ENCODE results near the gene TTC28.

- no peak for TF ChIP-seq CTCF (IDR thresholded peaks at IDR 0.05)
- no peak for TF ChIP-seq POLR2AphosphoS5 (IDR thresholded peaks at IDR 0.05)
- TF ChIP-seq EP300 (IDR thresholded peaks at IDR 0.05) = no peak
- no peak for TF ChIP-seq POLR2A (IDR thresholded peaks at IDR 0.05)
These were observed 27.2 kb upstream of the TTC28 start for GRCh38 chr22:28706845-28707244.

Measured in sigmoid colon (tissue), 4 donors.